Skeletal muscle cell (primary cell): ENCODE results near the gene HHIP.

ENCODE experiments used
- DNase-seq: peaks from one replicate; pipeline ENCODE4 v3.0.0-alpha.2; 2010; ENCODE audit warnings: low read depth
- H3K4me3 ChIP-seq: 2 replicates; pipeline ENCODE4 v1.5.1; 2011; ENCODE audit warnings: low read depth, mild to moderate bottlenecking, control low read depth, low read length, moderate library complexity

The HHIP gene

GRCh38 chr4:144699565-144699964 lies 53.6 kb downstream of the HHIP start:
- H3K4me3 ChIP-seq: no peak overlapping the region
- DNase-seq: no peak

GRCh38 chr4:144701683-144702233 lies 55.8 kb downstream of the HHIP start:
- DNase-seq: no peak
- H3K4me3 ChIP-seq: no peak overlapping the region

- H3K4me3 ChIP-seq: no peak overlapping the region
- DNase-seq: no peak
Measured at GRCh38 chr4:144703494-144703893, 57.5 kb downstream of the HHIP start.

GRCh38 chr4:144705601-144706590 lies 59.9 kb downstream of the HHIP start:
- no peak for DNase-seq

GRCh38 chr4:144709159-144709558 lies 63.2 kb downstream of the HHIP start:
- peak; percentile 71 for DNase-seq
- no peak overlapping the region for H3K4me3 ChIP-seq

More at GRCh38 chr4:144705601-144706590, 59.9 kb downstream of the HHIP start:
- no peak overlapping the region for H3K4me3 ChIP-seq

- H3K4me3 ChIP-seq: no peak overlapping the region
- peak; percentile 65 for DNase-seq
Measured at GRCh38 chr4:144709793-144710525, 64.0 kb downstream of the HHIP start.

GRCh38 chr4:144710526-144710912 lies 64.6 kb downstream of the HHIP start:
- H3K4me3 ChIP-seq: no peak overlapping the region
- DNase-seq: peak; percentile 51

- no peak overlapping the region for H3K4me3 ChIP-seq
- no peak for DNase-seq
Measured at GRCh38 chr4:144711700-144712456, 65.9 kb downstream of the HHIP start.

GRCh38 chr4:144712775-144713174 lies 66.8 kb downstream of the HHIP start:
- peak; percentile 18 for DNase-seq
- no peak overlapping the region for H3K4me3 ChIP-seq

- no peak overlapping the region for H3K4me3 ChIP-seq
- DNase-seq: no peak
Measured at GRCh38 chr4:144714166-144714565, 68.2 kb downstream of the HHIP start.

GRCh38 chr4:144715230-144715629 lies 69.3 kb downstream of the HHIP start:
- no peak for DNase-seq
- no peak overlapping the region for H3K4me3 ChIP-seq

GRCh38 chr4:144716778-144717177 lies 70.8 kb downstream of the HHIP start:
- no peak for DNase-seq
- H3K4me3 ChIP-seq: no peak overlapping the region

GRCh38 chr4:144718958-144719512 lies 73.1 kb downstream of the HHIP start:
- H3K4me3 ChIP-seq: no peak overlapping the region
- DNase-seq: no peak

GRCh38 chr4:144720491-144720890 lies 74.5 kb downstream of the HHIP start:
- H3K4me3 ChIP-seq: no peak overlapping the region
- no peak for DNase-seq

GRCh38 chr4:144721994-144722393 lies 76.0 kb downstream of the HHIP start:
- DNase-seq: no peak
- H3K4me3 ChIP-seq: no peak overlapping the region

- no peak overlapping the region for H3K4me3 ChIP-seq
- DNase-seq: no peak
Measured at GRCh38 chr4:144723471-144723870, 77.5 kb downstream of the HHIP start.

- DNase-seq: no peak
- H3K4me3 ChIP-seq: no peak overlapping the region
Measured at GRCh38 chr4:144729175-144729574, 83.2 kb downstream of the HHIP start.

- no peak overlapping the region for H3K4me3 ChIP-seq
- no peak for DNase-seq
Measured at GRCh38 chr4:144732584-144733428, 86.8 kb downstream of the HHIP start.
